IPS-NIHi11 (cell line): ENCODE results near the gene KBTBD12.
"Not testable (repeated sequence)": the region's sequence is repeated elsewhere in the genome, so short reads cannot be mapped to it uniquely, and the experiment has no call there.

Experiments used
- DNase-seq: peaks from one replicate; pipeline ENCODE4 v3.0.0; 2012; ENCODE audit warnings: mixed read lengths, low spot score

Gene KBTBD12

DNA sequence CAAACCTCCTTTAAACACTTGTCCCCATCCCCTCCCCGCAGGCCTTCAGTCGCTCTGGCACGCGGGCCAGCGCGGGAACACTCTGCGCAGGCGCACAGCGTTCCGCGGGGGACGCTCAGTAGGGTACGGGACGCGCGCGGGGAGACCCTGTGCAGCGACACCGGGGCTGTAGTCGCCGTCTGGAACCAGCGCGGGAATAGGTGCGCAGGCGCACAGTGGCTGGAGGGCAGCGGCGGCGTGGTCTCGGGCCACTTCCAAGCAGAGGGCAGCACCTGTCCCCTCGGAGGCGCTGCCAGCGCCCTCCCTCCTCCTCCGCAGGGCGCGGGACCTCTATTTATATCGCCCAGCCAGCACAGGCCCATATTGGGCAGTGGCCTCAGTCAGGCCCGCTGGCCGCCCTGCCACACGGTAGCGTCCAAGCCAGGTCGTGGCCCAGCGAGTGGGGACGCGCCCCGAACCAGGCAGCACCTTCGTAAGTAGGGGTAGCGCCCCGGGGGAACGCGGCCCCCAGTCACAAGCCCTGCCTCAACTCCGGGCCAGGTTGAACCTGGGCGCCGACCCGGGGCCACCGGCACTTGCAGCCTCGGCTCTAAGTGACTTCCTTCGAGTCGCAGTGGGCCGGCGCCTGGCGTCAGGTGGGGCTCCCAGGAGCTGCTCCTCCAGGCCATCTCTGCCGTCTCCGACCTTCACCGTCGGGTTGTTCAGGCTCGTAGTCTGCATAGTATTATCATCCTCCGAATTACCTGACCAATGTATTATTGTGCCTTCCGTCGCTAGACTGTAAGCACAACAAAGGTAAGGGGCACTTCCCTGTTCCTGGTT, at the start of gene KBTBD12:
TSS of gene KBTBD12 (plus strand) at position 118 of the 822 bp plus-strand sequence. CDS start 7,830 bp downstream, outside the sequence.
- peak; percentile 71 for DNase-seq

GRCh38 chr3:127865941-127866340, 49.1 kb upstream of the KBTBD12 start:
- DNase-seq = no peak

GRCh38 chr3:127867412-127867811, 47.6 kb upstream of the KBTBD12 start:
- DNase-seq = no peak

DNA sequence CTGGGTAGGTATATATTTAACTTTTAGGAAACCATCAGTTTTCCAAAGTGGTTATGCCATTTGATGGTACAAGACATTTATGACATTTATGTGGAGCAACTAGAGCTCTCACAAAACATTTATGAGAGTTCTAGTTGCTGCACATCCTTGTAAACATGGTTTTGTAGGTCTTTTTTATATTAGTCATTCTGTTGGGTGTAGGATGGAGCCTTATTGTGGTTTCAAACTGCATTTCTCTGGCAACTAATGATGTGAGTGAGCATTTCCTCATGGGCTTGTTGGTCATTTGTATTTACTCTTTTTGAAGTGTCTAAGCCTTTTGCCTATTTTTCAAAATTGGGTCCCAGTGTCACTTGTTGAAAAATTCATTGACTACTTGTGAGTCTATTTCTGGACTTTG, 47.0 kb upstream of the KBTBD12 start:
- DNase-seq = no peak

DNA sequence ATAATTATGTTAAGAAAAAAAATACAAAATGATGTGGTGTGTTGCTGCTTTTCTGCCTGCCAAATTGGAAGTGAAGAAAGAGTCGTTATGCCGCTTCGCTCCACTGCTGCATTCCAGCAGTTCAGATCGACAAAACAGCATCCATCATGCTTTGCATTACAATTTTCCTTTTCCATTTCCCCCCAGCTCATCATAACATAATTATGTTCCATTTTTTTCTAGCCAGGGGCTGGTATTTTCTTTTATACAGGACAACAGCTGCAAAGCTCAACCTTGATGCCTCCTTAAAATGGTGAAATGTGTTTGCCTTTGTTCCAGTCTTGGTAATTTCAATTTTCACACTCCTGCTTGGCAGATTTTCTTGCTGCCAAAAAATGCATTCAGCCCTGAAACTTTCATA, 44.9 kb upstream of the KBTBD12 start:
- no peak for DNase-seq

- not testable (repeated sequence) for DNase-seq
Measured at GRCh38 chr3:127874097-127874496, 40.9 kb upstream of the KBTBD12 start.

- no peak for DNase-seq
Measured at GRCh38 chr3:127881586-127881985, 33.4 kb upstream of the KBTBD12 start.

- DNase-seq = no peak
Measured at GRCh38 chr3:127884041-127884440, 31.0 kb upstream of the KBTBD12 start.

GRCh38 chr3:127886231-127886955, 28.6 kb upstream of the KBTBD12 start:
- no peak for DNase-seq

DNA sequence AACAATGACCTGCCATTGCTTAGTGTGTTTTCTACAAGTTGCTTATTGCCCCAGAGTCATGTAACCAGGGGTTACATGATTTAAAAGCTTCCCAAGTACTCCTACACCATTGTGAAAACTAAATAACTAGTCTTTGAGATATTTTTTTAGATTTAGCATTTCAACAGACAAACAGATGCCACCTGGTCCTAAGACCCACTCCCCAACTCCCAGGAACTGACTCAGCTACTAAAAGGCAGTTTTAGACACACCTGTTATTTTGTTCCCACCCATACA, 28.1 kb upstream of the KBTBD12 start:
- DNase-seq = no peak

GRCh38 chr3:127887321-127887720, 27.7 kb upstream of the KBTBD12 start:
- no peak for DNase-seq

GRCh38 chr3:127888156-127888555, 26.9 kb upstream of the KBTBD12 start:
- DNase-seq = no peak

DNA sequence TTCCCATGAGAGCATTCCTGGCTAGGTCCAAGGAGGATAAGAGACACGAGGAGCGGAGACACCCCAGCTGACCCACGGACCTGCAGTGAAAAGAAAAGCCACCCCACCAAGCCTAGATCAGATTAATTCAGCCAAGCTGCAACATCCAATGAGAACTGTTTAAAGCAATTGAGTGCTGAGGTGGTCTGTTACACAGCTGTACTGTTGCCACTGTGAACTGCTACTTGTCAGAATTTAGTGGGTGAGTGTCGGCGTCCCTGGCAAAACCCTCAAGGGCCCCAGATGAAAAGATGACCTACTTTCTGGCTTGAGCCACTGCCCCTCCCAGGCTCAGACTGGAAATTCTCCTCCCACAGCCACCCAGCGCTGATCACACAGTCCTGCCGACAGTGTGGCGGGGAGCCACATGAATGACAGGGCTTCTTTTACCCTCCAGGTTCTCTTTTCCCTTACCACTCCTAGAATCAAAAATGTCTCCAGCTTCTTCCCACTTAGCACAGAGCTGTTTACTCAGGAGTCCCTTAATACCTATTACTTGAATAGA, 26.4 kb upstream of the KBTBD12 start:
- DNase-seq = no peak

- no peak for DNase-seq
Measured at GRCh38 chr3:127889461-127889863, 25.6 kb upstream of the KBTBD12 start.

DNA sequence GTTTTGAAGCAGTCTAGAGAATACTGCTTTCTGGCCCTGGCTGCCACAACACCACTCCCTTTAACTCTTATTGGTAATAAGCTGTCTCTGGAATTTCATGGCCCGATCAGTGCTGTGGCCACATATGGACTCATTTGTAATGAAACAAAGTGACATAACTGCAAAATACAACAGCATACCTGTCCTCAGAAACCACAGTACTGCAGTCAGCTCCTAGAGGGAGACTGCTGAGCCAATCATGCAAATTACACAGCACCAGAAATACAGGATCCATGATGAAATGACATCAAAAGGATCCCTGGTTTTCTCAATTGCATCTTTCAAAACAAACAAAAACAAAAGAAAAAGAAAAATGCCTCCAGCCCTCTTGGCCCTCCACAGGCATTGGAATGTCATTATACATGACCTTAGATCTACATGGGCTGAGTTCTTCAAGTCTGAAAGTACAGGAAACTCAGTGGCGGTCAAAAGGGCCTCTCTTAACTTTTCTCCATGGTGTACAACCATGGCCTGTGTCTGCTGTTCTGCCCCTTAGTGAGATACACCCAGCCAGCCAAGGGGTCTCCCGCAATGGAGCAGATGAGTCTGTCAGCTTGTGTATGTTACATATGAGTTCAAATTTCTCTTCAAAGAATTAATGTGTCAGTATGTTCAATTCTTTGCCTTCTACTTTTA, 24.9 kb upstream of the KBTBD12 start:
- no peak for DNase-seq

GRCh38 chr3:127890651-127891290, 24.3 kb upstream of the KBTBD12 start:
- not testable (repeated sequence) for DNase-seq

DNA sequence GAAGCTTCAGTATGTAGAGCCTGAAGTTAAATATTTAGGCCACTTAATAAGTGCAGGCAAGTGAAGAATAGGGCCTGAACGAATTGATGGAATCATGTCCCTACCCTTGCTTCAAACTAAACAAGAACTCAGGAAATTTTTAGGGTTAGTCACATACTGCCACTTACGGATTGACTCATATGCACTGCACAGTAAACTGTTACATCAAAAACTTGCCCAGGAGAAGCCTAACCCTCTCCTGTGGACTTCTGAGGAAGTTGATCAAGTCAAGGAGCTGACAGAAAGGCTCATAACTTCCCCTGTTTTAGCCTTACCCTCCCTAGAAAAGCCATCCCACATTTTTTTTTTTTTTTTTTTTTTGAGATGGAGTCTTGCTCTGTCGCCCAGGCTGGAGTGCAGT, 20.6 kb upstream of the KBTBD12 start:
- no peak for DNase-seq

GRCh38 chr3:127899200-127899599, 15.8 kb upstream of the KBTBD12 start:
- DNase-seq = peak; percentile 24

- DNase-seq = no peak
Measured at GRCh38 chr3:127899766-127900165, 15.3 kb upstream of the KBTBD12 start.

GRCh38 chr3:127900536-127900935, 14.5 kb upstream of the KBTBD12 start:
- DNase-seq = no peak

DNA sequence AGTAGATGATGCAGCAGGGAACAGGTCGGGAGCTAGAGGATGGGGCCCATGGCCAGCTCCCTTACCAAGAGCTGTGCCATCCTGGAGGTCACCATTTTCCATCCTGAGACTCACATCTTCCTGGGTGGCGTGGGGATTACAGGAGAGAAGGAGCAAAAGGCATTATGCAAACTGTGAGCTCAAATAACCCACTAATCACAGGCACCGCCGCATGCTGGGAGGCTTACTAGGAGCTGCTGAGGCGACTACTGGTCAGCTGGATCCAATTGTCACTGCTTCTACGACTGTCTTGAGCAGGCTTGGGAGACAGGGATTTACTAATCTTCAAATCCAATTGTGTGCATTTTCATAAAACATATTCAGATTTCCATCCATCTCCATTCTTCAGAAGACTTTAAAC, 12.5 kb upstream of the KBTBD12 start:
- no peak for DNase-seq
